ENCODE data around the gene TMEM181.
"Not testable (repeated sequence)": the region's sequence is repeated elsewhere in the genome, so short reads cannot be mapped to it uniquely, and the experiment has no call there.

The TMEM181 gene

DNA sequence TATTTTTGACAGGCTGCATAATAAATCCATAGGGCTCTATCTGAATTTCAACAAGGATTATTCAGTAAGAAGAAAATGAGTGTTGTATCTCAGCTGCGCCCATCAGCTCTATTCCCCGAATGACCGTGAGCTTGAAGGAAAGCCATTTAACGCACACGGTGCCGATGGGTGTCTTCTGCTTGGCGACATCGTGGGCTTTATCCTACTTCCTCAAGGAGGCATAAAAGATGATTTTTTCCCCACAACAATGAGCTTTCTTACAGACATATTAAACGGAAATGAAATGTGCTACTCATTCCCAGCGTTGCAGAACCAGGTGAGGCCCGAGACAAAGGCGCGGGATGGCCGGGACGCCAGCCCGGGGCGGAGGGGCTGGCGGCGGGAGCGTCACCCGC lies 83.9 kb downstream of the TMEM181 start:
- DNase-seq, result no peak

DNA sequence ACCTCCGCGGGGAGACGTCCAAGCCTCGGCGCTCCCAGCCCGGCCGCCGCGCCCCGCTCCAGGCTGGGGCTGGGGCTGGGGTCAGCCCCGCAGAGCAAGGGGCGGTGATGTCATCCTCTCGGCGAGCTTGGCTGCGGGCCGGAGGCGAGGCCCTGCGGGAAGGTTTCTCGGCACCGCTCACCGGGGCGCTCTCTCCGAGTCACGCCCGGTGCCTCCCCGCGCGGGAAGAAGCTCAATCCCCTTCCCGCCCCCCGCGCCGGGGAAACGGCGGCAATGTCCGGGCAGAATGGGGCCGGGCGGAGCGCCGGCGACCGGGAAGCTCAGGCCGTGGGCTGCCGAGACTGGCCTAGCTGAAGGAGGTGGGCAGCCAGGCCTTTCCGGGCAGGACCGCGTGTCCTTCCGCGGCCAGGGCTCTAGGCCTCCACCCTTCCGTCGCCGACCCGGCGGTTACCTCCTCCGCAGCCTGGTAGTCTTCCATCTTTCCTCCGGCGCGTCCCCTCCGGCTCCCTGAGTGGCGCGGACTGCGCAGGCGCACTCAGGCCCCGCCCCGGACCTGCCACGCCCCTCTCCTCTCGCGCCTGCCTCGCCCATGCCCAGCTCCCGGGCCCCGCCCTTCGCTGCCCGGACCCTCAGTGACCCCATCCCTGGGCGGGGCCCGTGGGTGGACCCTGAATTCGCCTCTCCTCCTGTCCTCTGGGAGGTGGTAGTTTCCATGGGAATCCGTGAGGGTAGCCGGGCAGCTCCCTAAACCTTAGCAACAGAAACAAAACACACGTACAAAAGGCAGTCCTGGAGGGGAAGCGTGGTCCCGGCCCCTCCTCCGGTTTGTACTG lies 84.6 kb downstream of the TMEM181 start, which contains the start of gene DYNLT1:
TSS of gene DYNLT1 (minus strand) at position 513 of the 833 bp plus-strand sequence. CDS start at position 478, 35 bp downstream.
- peak; percentile 98 for DNase-seq

DNA sequence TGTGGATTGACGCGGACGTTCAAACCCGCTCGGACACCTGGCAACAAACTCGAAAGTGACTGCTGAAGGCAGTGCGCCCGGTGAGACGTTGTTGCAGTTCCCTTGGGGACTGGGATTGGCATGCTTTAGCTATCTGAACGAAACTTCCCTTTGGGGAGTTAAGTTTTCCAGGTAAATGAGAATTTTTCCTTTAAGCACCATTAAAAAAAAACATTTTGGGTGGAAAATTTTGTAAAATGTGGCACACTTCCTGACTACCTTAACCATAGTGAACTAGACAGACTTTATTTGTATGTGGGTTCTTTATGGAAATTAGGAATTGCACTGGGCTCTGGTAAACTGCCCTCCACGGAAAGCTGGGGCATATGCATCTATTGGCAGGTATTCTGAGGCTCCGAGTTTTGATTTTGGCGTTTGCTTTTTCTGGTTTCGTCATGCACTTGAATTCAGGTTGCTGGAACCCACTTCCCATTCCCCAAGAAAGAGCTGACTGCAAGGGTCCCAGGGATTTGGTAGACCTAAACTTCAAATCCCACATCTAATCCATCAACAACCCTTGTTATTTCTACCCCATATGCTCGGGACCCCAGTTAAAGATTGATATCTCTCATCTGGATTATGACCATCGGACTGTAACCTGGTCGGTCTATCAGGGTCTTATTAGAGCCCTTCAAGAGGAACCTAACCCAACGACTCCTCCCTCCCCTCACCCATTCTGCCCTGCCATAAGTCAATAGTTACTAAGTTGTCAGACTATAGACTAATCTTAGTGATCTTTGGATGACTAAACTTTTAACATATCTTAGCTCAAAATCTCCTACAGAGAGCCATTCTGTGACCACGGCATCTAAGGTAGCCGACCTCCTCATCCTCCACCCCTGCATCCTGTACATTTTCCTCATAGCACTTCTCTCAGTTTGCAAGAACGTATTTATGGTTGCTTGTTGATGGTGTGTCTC lies 85.5 kb downstream of the TMEM181 start:
- DNase-seq, result no peak

DNA sequence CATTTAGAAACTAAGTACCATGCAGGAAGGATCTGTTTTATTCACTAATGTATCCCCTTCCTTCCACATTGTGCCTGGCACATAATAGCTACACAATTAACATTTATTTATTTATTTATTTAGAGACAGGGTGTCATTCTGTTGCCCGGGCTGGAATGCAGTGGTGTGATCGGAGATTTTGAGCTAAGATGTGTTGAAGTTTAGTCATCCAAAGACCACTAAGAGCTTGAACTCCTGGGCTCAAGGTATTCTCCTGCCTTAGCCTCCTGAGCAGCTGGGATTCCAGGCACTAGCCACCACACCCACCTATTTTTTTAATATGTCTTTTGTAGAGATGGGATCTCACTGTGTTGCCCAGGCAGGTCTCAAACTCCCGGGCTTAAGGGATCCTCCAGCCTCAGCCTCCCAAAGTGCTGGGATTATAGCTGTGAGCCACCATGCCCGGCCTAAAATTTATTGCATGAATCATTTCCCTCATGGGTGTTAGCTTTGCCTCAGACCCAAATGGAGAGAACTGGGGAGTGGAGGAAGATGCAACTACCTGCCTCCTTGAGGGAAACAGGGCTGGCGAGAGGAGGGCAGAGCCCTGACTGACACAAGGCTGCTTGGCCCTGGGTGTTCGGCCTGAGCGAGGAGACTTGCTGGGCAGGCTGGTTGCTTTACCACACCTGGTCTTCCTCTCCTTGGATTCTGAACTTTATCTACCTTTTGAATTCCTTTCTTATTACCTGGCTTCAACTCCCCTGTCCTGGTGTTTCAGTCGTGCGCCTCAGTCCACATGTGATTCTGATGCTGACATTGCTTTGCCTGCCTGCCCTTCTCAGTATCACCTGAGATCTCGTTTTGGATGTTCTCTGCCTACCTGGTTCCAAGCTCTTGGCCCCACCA lies 86.4 kb downstream of the TMEM181 start:
- DNase-seq, result no peak

DNA sequence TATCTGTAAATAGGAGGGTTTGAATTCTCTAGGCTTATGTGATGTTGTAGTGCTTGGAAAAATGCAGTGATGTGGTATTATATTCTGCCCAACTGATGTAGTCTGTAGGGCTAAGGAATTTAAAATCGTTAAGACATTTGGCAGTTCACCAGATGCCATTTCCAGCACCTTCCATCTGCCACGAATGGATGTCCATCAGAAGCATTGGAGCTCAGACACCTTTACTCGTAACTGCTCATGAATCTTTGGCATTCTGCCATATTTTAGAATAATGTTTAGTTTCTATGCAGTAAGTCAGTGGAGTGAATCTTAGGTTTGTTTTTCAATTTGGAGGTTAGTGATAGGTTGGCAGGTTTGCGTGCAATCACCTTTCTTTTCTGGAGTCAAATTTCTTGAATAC lies 87.6 kb downstream of the TMEM181 start:
- no peak for DNase-seq

DNA sequence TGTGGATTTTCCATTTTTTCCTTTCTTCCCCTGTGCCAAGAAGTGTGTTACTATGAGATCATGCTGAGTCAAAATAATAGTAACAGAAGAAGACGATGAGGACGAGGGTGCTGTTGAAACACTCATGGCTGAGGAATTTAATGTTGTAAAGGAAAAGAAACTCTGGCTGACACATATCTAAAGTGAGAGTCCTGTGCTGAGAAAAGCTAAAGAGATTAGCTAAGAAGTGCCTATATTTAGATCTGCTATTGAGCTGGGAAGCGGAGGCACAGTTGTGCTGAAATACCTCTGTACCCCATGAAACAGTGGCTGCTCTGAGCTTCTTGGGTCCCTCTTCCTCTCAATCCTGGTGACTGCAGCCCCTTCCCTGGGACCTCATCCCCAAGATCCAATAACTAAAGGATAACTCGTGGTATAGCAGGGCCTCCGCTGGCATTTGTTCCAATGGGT lies 88.8 kb downstream of the TMEM181 start:
- peak; percentile 77 for DNase-seq

DNA sequence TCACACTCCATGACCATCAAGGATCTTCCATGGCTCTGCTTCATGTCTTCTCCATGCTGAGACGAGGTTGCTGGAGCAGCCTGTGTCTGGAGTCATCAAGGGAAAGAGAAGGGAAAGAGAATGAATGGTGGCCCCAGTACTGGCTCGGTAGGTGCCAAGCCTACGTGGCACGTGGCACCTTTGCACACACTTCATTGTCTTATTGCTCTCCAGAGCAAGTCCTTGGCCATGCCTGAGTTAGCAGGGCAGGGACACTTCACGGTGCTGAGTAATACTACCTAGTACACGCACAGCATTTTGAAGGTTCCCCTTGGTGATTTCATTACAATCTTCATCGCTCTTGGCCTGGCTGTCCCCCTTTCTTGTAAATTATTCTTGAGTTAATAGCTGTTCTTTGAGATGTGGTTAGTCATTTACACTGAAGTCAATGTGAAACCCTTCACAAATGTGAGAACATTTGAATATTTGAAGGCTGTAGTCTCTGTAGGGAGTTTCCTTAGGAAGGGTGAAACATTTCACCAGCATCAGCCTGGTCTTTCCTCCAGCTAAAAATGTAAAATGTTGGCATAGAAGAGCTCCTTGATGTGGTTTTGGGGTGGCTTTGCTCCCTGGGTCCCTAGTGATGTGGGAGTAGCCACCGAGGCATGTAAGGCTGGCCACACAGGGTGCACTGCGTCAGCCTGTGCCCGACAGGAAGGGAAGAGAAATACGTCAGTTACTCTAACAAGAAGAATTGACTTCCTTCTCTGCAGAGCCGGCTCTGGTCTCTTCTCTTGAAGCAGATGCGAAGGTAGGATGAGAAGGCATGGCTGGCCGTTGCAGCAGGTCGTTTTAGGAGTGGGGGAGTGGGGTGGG lies 89.6 kb downstream of the TMEM181 start, which contains the start of gene SYTL3:
TSS of gene SYTL3 (plus strand) at position 766 of the 855 bp plus-strand sequence. CDS start 13,215 bp downstream, outside the sequence.
- DNase-seq, result peak; percentile 89

DNA sequence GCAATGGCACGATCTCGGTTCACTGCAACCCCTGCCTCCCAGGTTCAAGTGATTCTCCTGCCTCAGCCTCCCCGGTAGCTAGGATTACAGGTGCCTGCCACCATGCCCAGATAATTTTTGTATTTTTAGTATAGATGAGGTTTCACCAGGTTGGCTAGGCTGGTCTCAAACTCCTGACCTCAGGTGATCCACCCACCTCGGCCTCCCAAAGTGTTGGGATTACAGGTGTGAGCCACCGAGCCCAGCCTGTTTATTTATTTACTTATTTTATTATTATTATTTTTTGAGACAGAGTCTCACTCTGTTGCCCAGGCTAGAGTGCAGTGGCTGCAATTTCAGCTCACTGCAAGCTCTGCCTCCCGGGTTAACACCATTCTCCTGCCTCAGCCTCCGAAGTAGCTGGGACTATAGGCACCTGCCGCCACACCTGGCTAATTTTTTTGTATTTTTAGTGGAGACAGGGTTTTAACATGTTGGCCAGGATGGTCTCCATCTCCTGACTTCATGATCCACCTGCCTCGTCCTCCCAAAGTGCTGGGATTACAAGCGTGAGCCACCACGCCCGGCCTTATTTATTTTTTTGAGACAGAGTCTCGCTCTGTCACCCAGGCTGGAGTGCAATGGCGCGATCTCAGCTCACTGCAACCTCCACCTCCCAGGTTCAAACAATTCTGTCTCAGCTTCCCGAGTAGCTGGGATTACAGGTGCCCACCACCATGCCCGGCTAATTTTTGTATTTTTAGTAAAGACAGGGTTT lies 92.3 kb downstream of the TMEM181 start:
- not testable (repeated sequence) for DNase-seq

DNA sequence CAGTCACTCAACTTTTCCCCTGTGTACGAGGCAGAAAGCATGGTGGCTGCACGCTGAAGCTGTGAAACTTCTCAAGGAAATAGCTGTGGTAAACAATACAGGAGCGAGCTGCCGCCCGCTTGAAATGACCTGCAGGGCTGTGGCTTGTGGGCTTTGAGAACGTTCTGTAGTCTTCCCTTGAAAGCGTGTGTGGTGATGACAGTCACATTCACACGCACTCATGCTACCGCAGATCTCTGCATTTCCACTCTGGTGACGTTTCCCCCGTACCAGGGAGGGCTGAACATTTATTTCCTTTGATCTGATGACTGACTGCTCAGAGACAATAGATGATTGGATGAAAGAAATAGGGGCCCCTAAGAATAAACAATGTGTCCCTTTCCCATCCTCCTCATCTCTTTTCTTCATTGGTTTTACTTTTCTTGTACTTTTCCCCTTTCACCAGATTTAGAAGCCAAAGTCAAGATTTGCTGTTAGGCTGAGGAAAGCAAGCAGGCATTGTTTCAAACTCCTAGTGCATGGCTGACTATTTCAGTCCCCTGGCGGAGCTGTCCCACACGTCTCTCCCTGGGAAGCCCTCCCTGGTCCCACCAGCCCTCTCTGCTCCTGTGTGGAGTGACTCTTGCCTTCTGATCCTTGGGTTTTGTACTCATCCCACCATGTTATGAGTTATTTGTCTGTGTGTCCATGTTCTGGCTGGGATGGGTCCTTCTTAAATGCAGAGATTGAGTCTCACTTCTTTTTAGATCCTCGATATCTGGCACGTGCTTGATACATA lies 93.9 kb downstream of the TMEM181 start:
- peak; percentile 74 for DNase-seq

DNA sequence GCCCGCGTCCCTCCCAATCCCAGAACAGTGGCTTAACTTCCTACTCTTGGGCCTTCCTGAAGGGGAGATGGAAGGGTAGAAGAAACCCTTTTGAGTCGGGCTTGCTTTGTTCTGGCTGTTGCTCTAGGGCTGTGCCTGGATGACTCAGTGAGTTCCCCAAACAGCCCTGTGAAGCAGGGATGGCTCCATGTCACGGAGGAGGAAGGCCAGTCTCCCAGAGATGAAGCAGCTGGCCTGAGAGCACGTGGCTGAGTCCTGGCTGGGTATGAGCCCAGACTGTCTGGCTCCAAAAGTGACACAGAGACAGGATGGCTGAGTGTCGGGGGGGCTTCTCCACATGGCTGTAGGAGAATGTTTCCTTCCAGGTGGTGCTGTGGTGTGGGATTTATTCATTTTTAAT lies 94.6 kb downstream of the TMEM181 start:
- DNase-seq, result peak; percentile 92

DNA sequence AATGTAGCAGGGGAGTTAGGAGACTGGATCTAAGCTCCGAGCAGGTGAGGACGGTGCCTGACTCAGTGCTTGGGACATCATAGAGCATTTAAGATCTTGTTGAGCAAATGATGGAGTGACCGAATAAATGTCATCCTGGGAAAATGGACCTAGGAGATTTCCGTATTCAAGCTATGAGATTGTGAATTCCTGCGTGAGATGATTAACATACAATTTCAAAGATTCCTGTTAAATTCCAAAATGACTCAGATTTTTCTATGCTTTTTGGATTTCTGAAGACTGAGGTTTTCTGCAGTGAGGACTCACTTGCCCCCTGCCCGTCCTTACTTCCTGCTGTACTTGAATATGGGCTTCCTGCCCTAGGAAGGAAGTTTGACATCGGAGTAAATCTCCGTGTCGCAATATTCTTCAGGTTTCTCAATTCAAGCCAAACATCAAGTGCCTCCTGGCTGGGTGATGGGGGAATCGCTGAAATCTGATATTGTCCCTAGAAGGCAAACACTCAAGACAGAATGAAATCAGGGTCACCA lies 95.1 kb downstream of the TMEM181 start:
- peak; percentile 62 for DNase-seq

DNA sequence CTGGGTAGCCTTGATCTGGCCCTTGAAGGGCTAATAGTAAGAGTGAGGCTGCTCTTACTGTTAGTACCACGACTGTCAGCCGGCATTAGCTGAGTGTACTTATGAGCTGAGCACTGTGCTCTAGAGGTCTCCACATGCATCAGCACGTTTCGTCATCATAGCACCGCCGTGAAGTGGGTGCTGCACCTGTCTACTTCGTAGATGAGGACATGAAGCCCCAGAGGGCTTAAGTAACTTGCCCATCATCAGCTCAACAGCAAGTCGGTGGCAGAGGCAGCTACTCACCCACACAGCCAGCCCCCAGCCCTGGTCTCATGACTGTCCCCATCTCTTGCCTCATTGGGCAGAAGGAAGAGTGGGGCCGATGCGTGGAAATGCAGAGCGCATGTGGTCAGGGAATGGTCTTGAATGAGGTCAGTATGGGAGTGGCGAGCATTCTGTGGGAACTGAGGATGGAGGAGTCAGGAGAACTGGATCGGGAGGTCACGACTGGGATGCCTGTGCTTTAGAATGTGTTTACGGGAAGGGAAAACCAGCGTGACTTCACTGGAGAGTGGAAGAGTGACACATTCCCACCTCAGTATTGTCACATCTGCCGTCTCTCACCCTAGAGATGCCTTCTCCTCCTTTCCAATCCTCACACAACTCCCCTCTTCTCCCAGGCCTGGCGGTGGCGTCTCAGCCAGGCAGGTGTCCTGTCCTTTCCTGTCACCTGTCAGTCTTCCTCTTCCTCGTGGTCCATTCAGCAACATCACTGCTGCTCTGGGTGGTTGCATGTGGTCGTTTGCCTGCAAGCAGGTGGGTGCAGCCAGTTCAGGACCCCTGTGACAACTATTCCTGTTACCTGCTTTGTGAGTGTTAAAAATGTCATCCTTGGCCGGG lies 95.9 kb downstream of the TMEM181 start:
- DNase-seq, result no peak

DNA sequence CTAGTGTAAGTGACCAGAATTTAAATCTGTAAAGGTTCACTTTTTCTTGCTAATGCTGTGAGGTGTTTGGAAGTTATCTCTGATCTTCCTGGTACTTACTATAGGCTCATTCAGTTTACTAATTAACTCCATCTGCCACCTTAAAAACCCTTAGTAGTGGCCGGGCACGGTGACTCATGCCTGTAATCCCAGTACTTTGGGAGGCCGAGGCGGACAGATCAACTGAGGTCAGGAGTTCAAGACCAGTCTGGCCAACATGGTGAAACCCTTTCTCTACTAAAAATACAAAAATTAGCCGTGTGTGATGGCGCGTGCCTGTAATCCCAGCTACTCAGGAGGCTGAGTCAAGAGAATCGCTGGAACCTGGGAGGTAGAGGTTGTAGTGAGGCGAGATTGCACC lies 97.1 kb downstream of the TMEM181 start:
- DNase-seq, result not testable (repeated sequence)

DNA sequence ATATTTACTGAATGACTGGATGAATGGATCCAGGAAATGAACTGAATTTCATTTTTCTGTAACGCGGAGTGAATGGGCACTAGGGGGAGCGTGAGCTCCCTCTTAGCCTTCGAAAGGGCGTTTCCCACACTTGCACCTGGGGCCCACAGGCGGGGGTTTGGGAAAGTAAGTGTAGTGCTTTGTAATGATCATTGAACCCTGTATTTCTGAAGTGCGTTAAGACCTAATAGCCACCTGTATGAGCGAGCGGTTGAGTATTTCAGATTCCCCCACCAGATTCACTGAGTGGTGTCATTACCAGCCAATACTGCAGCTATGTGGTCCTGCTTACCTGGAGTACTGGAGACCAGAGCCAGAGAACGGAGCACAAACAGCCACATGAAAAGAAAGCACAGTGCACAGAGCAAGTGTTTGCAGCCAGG lies 100.5 kb downstream of the TMEM181 start:
- peak; percentile 39 for DNase-seq

DNA sequence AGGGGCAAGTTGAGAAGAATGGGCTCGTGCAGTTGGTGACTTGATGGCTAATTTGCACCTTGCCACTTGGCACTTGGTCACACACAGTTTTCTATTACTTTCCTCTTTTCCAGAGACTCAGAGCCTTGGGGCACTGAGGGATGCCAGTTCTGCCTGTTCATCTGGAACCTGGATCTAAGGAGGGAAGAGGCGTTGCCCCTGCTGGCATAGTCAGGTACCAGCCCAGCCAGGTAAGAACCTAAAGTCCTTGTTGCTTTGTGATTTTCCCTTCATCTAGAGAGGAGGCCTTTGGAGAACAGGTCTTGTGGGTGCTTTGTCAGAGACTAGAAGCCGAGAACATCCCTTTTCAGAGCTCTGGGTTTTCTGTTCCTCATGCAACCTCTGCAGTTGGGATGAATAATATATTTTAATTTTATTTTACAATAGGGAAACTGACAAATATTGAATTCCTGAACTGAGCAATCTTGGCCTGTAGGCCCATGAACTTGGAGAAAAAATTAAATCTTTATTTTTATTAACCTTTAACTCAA lies 101.3 kb downstream of the TMEM181 start:
- DNase-seq, result no peak

DNA sequence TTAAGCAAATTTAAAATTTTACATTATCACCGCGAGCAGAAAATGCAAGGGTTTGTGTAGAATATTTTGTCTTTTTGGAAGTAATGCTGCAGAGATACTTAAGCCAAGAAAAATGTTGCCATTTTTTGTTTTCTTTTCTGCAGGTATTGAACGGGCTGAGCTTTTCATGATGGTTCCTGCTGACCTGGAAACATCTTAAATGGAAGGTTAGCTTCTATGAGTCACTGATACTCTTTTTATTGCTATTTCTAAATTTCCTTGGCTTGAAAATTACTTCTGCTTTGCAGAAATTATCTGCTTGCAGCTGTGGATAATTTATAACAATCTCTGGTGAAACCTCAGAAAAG lies 102.7 kb downstream of the TMEM181 start:
- no peak for DNase-seq

DNA sequence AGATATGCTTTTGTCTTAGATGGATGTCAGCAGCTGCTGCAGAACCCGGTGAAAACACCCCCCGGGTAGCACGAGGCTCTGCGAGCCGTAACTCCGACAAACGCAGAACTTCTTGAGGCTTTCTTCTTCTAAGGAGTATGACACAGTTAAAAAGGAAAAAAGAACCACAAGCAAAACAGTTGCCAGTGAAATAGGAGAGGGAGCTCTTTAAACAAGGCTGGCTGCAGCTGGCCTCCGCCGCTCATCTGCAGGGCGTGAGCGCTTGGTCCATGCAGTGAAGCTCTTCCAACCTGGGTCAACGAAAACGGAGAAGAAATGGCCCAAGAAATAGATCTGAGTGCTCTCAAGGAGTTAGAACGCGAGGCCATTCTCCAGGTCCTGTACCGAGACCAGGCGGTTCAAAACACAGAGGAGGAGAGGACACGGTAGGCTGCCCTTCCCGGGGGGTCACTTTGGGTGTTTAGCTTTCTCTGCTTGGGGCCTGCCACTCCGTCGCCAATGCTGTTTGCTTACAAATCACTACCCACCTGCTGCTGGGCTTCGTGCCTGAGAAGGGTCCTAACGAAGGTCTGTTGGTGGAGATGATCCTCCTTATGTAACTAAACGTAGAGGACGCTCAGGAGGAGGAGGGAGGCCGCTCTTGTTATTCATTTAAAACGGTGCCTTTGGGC lies 103.2 kb downstream of the TMEM181 start:
- DNase-seq, result no peak

Data from suppressor macrophage treated with lipopolysaccharide for 4 hours (primary cell).